Measurements from ENCODE around the gene MMP8.
"Not testable (repeated sequence)": the region's sequence is repeated elsewhere in the genome, so short reads cannot be mapped to it uniquely, and the experiment has no call there.

Gene MMP8

GRCh38 chr11:102753267-102753666 is 28.5 kb upstream of the MMP8 start:
- H3K9me3 ChIP-seq (ENCODE audit: control insufficient read depth, insufficient read depth, low read depth, low read length): no peaks in the 10 kb centered on the region
- no peaks in the 10 kb centered on the region for H3K36me3 ChIP-seq (ENCODE audit: control insufficient read depth, insufficient read depth, low read length)
- no peak overlapping the region for H3K27ac ChIP-seq (ENCODE audit: low read depth, low read length)
- H3K4me3 ChIP-seq (ENCODE audit: low read depth, low read length): no peak overlapping the region
- H3K27me3 ChIP-seq (ENCODE audit: control insufficient read depth, insufficient read depth, low read length): no peaks in the 10 kb centered on the region
- peaks cover 15% of the 10 kb centered on the region for H3K4me1 ChIP-seq (ENCODE audit: control insufficient read depth, insufficient read depth, low read length)
- no peak overlapping the region for H3K9ac ChIP-seq (ENCODE audit: low read length)

- H3K4me1 ChIP-seq (ENCODE audit: control insufficient read depth, insufficient read depth, low read length): peaks cover 15% of the 10 kb centered on the region
- H3K9me3 ChIP-seq (ENCODE audit: control insufficient read depth, insufficient read depth, low read depth, low read length): no peaks in the 10 kb centered on the region
- H3K9ac ChIP-seq (ENCODE audit: low read length): no peak overlapping the region
- no peak overlapping the region for H3K4me3 ChIP-seq (ENCODE audit: low read depth, low read length)
- H3K36me3 ChIP-seq (ENCODE audit: control insufficient read depth, insufficient read depth, low read length): no peaks in the 10 kb centered on the region
- H3K27me3 ChIP-seq (ENCODE audit: control insufficient read depth, insufficient read depth, low read length): no peaks in the 10 kb centered on the region
- H3K27ac ChIP-seq (ENCODE audit: low read depth, low read length): no peak overlapping the region
Observed at GRCh38 chr11:102751673-102752072, 26.9 kb upstream of the MMP8 start.

- Histone ChIP-seq H3K4me3 (ENCODE audit: low read depth, low read length) (no peak overlapping the region), H3K27me3 (ENCODE audit: control insufficient read depth, insufficient read depth, low read length) (no peaks in the 10 kb centered on the region), H3K4me1 (ENCODE audit: control insufficient read depth, insufficient read depth, low read length) (peaks cover 15% of the 10 kb centered on the region), H3K27ac (ENCODE audit: low read depth, low read length) (no peak overlapping the region), H3K36me3 (ENCODE audit: control insufficient read depth, insufficient read depth, low read length) (no peaks in the 10 kb centered on the region), H3K9ac (ENCODE audit: low read length) (no peak overlapping the region), H3K9me3 (ENCODE audit: control insufficient read depth, insufficient read depth, low read depth, low read length) (no peaks in the 10 kb centered on the region)
Observed at GRCh38 chr11:102749101-102749722, 24.5 kb upstream of the MMP8 start.

- not testable (repeated sequence) for H3K27me3 ChIP-seq (ENCODE audit: control insufficient read depth, insufficient read depth, low read length)
Observed at GRCh38 chr11:102746746-102747578, 22.2 kb upstream of the MMP8 start.

GRCh38 chr11:102734650-102735049 is 9.9 kb upstream of the MMP8 start:
- Histone ChIP-seq H3K9me3 (ENCODE audit: control insufficient read depth, insufficient read depth, low read depth, low read length) (peaks cover 4% of the 10 kb centered on the region; the same call in 1 of the 2 replicates), H3K36me3 (ENCODE audit: control insufficient read depth, insufficient read depth, low read length) (no peaks in the 10 kb centered on the region), H3K27ac (ENCODE audit: low read depth, low read length) (no peak overlapping the region), H3K27me3 (ENCODE audit: control insufficient read depth, insufficient read depth, low read length) (no peaks in the 10 kb centered on the region), H3K4me1 (ENCODE audit: control insufficient read depth, insufficient read depth, low read length) (no peaks in the 10 kb centered on the region), H3K9ac (ENCODE audit: low read length) (no peak overlapping the region), H3K4me3 (ENCODE audit: low read depth, low read length) (no peak overlapping the region)

More at GRCh38 chr11:102746746-102747578, 22.2 kb upstream of the MMP8 start:
- not testable (repeated sequence) for H3K9me3 ChIP-seq (ENCODE audit: control insufficient read depth, insufficient read depth, low read depth, low read length); H3K4me1 ChIP-seq (ENCODE audit: control insufficient read depth, insufficient read depth, low read length); H3K27ac ChIP-seq (ENCODE audit: low read depth, low read length); H3K36me3 ChIP-seq (ENCODE audit: control insufficient read depth, insufficient read depth, low read length)
- Histone ChIP-seq H3K9ac (ENCODE audit: low read length) (peak overlapping the region; percentile 72), H3K4me3 (ENCODE audit: low read depth, low read length) (peak overlapping the region; percentile 71)

- no peaks in the 10 kb centered on the region for H3K36me3 ChIP-seq (ENCODE audit: control insufficient read depth, insufficient read depth, low read length)
- no peaks in the 10 kb centered on the region for H3K27me3 ChIP-seq (ENCODE audit: control insufficient read depth, insufficient read depth, low read length)
- H3K9ac ChIP-seq (ENCODE audit: low read length): no peak overlapping the region
- H3K27ac ChIP-seq (ENCODE audit: low read depth, low read length): no peak overlapping the region
- no peaks in the 10 kb centered on the region for H3K4me1 ChIP-seq (ENCODE audit: control insufficient read depth, insufficient read depth, low read length)
- H3K4me3 ChIP-seq (ENCODE audit: low read depth, low read length): no peak overlapping the region
- H3K9me3 ChIP-seq (ENCODE audit: control insufficient read depth, insufficient read depth, low read depth, low read length): peaks cover 4% of the 10 kb centered on the region; the same call in 1 of the 2 replicates
Observed at GRCh38 chr11:102733232-102733875, 8.6 kb upstream of the MMP8 start.

- H3K27ac ChIP-seq (ENCODE audit: low read depth, low read length); H3K9ac ChIP-seq (ENCODE audit: low read length); H3K4me3 ChIP-seq (ENCODE audit: low read depth, low read length); H3K27me3 ChIP-seq (ENCODE audit: control insufficient read depth, insufficient read depth, low read length); H3K4me1 ChIP-seq (ENCODE audit: control insufficient read depth, insufficient read depth, low read length); H3K36me3 ChIP-seq (ENCODE audit: control insufficient read depth, insufficient read depth, low read length); H3K9me3 ChIP-seq (ENCODE audit: control insufficient read depth, insufficient read depth, low read depth, low read length): not testable (repeated sequence)
Observed at GRCh38 chr11:102730944-102731343, 6.2 kb upstream of the MMP8 start.

- peaks cover 4% of the 10 kb centered on the region; the same call in 1 of the 2 replicates for H3K9me3 ChIP-seq (ENCODE audit: control insufficient read depth, insufficient read depth, low read depth, low read length)
- no peaks in the 10 kb centered on the region for H3K36me3 ChIP-seq (ENCODE audit: control insufficient read depth, insufficient read depth, low read length)
- H3K4me3 ChIP-seq (ENCODE audit: low read depth, low read length): no peak overlapping the region
- no peaks in the 10 kb centered on the region for H3K27me3 ChIP-seq (ENCODE audit: control insufficient read depth, insufficient read depth, low read length)
- H3K4me1 ChIP-seq (ENCODE audit: control insufficient read depth, insufficient read depth, low read length): no peaks in the 10 kb centered on the region
- H3K27ac ChIP-seq (ENCODE audit: low read depth, low read length): no peak overlapping the region
- no peak overlapping the region for H3K9ac ChIP-seq (ENCODE audit: low read length)
Observed at GRCh38 chr11:102729849-102730815, 5.4 kb upstream of the MMP8 start.

GRCh38 chr11:102727890-102728289 is 3.1 kb upstream of the MMP8 start:
- Histone ChIP-seq H3K9me3 (ENCODE audit: control insufficient read depth, insufficient read depth, low read depth, low read length) (peaks cover 7% of the 10 kb centered on the region; the same call in 1 of the 2 replicates), H3K27me3 (ENCODE audit: control insufficient read depth, insufficient read depth, low read length) (no peaks in the 10 kb centered on the region), H3K27ac (ENCODE audit: low read depth, low read length) (no peak overlapping the region), H3K36me3 (ENCODE audit: control insufficient read depth, insufficient read depth, low read length) (no peaks in the 10 kb centered on the region), H3K4me3 (ENCODE audit: low read depth, low read length) (no peak overlapping the region), H3K4me1 (ENCODE audit: control insufficient read depth, insufficient read depth, low read length) (no peaks in the 10 kb centered on the region), H3K9ac (ENCODE audit: low read length) (no peak overlapping the region)

GRCh38 chr11:102722821-102723220 is 1.9 kb downstream of the MMP8 start:
- no peaks in the 10 kb centered on the region for H3K27me3 ChIP-seq (ENCODE audit: control insufficient read depth, insufficient read depth, low read length)
- no peaks in the 10 kb centered on the region for H3K4me1 ChIP-seq (ENCODE audit: control insufficient read depth, insufficient read depth, low read length)
- no peak overlapping the region for H3K4me3 ChIP-seq (ENCODE audit: low read depth, low read length)
- H3K36me3 ChIP-seq (ENCODE audit: control insufficient read depth, insufficient read depth, low read length): no peaks in the 10 kb centered on the region
- no peak overlapping the region for H3K27ac ChIP-seq (ENCODE audit: low read depth, low read length)
- 0 out of 2 replicates have a peak, but pooled peaks cover 3% of the 10 kb centered on the region for H3K9me3 ChIP-seq (ENCODE audit: control insufficient read depth, insufficient read depth, low read depth, low read length)
- no peak overlapping the region for H3K9ac ChIP-seq (ENCODE audit: low read length)

Data from HUES6 (cell line).